HFFc6 (cell line): ENCODE data around the gene MYH6. TPM values are rescaled to one million over a fixed set of nuclear protein-coding genes. Genes with fewer than 3 reads are reported as not detected.

Experiments used
- DNase-seq: peaks from one replicate; pipeline ENCODE4 v3.0.0-alpha.2; 2018
- H3K27ac Mint-ChIP-seq: 2 replicates; pipeline ENCODE4 v1.8.0; 2020; ENCODE audit warnings: mild to moderate bottlenecking, mixed read lengths
- H3K27me3 Mint-ChIP-seq: 2 replicates; pipeline ENCODE4 v1.8.0; 2021; ENCODE audit warnings: mild to moderate bottlenecking, moderate library complexity, mixed read lengths; ENCODE audit not compliant: insufficient read depth
- H3K36me3 Mint-ChIP-seq: 2 replicates; pipeline ENCODE4 v1.8.0; 2021; ENCODE audit warnings: low read depth, mixed read lengths
- H3K4me1 Mint-ChIP-seq: 2 replicates; pipeline ENCODE4 v1.8.0; 2020; ENCODE audit warnings: low read depth, mixed read lengths
- H3K4me3 Mint-ChIP-seq: 2 replicates; pipeline ENCODE4 v1.8.0; 2020; ENCODE audit warnings: mild to moderate bottlenecking, moderate library complexity, mixed read lengths
- H3K9me3 Mint-ChIP-seq: 2 replicates; pipeline ENCODE4 v1.8.0; 2020; ENCODE audit warnings: mild to moderate bottlenecking, mixed read lengths
- total RNA-seq, 6 experiments: library from RNA; stranded (reverse); fragmentation: NEBNext Ultra II Directional; extraction: Animal tissue kit (Norgen Biotek cat#: 25700); gene quantifications; 2 replicates in 1 of 6; 3 replicates in 5 of 6; pipeline ENCODE4 v1.2.3, GENCODE V29; 2021
- TF ChIP-seq, protein P1 (sequence below): fragments of 200-600 bp; sonication (generic); IDR thresholded peaks from 2 replicates; pipeline ENCODE4 v1.5.0; 2021; ENCODE audit warnings: antibody characterized with exemption, mild to moderate bottlenecking

Gene MYH6
- total RNA-seq, 6 experiments from 2014 or later = not detected

DNA sequence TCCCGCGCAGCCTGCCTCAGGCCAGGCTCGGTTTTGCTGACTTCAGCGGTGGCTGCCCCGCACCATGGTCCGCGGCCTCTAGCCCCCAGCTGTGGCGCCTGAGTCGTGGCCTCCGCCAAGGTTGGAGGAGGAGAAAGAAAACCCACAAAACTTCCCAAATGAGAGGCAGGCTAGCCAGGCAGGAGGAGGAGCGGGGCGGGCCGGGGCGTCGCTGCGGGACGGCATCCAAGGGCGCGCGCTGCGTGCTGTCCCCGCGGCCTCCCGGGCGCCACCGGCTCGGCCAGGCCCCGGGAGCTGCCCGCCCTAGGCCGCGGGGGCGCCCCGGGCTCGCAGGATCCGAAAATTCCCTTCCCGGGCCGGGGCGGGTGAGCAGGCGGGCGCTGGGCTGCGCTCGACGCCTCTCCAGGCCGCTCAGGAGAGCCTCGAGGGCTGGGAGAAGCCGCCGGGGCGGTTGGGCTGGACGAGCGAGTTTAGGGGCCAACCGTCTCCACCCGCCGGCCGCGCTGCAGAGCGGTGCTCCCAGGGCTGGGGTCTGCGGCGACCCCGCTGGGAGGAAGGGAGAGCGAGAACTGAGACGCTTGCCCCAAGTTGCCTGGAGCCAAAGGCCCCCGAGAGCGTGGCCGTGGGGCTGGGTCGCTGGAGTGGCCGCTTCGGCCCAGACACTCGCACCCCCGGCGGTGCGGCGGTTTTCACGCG, 42.9 kb downstream of the MYH6 start, which contains the start of gene EFS:
Gene EFS, minus strand, starts transcription at position 137 of the 696 bp plus-strand sequence. CDS start 147 bp downstream, outside the sequence.
- H3K36me3 Mint-ChIP-seq = no peaks in the 10 kb centered on the region
- no peaks in the 10 kb centered on the region for H3K9me3 Mint-ChIP-seq
- H3K4me1 Mint-ChIP-seq = peaks cover 19% of the 10 kb centered on the region
- peaks cover 29% of the 10 kb centered on the region for H3K27me3 Mint-ChIP-seq
- TF ChIP-seq, protein P1, sequence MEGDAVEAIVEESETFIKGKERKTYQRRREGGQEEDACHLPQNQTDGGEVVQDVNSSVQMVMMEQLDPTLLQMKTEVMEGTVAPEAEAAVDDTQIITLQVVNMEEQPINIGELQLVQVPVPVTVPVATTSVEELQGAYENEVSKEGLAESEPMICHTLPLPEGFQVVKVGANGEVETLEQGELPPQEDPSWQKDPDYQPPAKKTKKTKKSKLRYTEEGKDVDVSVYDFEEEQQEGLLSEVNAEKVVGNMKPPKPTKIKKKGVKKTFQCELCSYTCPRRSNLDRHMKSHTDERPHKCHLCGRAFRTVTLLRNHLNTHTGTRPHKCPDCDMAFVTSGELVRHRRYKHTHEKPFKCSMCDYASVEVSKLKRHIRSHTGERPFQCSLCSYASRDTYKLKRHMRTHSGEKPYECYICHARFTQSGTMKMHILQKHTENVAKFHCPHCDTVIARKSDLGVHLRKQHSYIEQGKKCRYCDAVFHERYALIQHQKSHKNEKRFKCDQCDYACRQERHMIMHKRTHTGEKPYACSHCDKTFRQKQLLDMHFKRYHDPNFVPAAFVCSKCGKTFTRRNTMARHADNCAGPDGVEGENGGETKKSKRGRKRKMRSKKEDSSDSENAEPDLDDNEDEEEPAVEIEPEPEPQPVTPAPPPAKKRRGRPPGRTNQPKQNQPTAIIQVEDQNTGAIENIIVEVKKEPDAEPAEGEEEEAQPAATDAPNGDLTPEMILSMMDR = no peak
- DNase-seq = no peak
- peak within 1 kb of the TSS; percentile 79 for H3K27ac Mint-ChIP-seq
- peak within 1 kb of the TSS; percentile 85 for H3K4me3 Mint-ChIP-seq

- no peaks in the 10 kb centered on the region for H3K9me3 Mint-ChIP-seq
- no peaks in the 10 kb centered on the region for H3K36me3 Mint-ChIP-seq
- H3K27me3 Mint-ChIP-seq = peaks cover 27% of the 10 kb centered on the region
- peak overlapping the region; percentile 79 for H3K27ac Mint-ChIP-seq
- H3K4me3 Mint-ChIP-seq = peak overlapping the region; percentile 85
- TF ChIP-seq, protein P1 = no peak
- DNase-seq = peak; percentile 4
- H3K4me1 Mint-ChIP-seq = peaks cover 19% of the 10 kb centered on the region
Measured at GRCh38 chr14:23364164-23365035, 43.7 kb downstream of the MYH6 start.

- DNase-seq = no peak
- no peak overlapping the region for H3K4me3 Mint-ChIP-seq
- H3K27ac Mint-ChIP-seq = peak overlapping the region; percentile 95
- no peaks in the 10 kb centered on the region for H3K36me3 Mint-ChIP-seq
- peaks cover 22% of the 10 kb centered on the region for H3K27me3 Mint-ChIP-seq
- peaks cover 19% of the 10 kb centered on the region for H3K4me1 Mint-ChIP-seq
- TF ChIP-seq, protein P1 = peak; percentile 61
- H3K9me3 Mint-ChIP-seq = no peaks in the 10 kb centered on the region
Measured at GRCh38 chr14:23362200-23362599, 45.9 kb downstream of the MYH6 start.

DNA sequence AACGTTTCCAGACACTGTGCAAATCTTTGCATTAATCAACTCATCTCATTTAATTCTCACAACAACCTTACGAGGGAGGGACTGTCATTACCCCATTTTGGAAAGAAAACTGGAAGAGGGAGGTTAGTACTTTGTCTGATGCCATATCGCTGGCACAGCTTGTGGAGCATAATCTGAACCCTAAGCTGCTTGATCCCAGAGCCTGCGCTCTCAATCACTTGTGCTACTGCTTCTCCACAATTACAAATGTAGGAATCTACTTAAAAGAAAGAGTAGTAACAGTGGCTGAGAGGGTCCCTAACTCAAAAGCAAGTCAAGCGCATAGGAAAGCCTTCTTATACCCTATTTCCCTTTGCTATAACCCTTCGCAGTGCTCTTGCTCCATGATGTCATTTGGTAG, 46.3 kb downstream of the MYH6 start:
- no peak for DNase-seq
- Mint-ChIP-seq H3K27ac (peak overlapping the region; percentile 95), H3K9me3 (no peaks in the 10 kb centered on the region), H3K4me1 (peaks cover 19% of the 10 kb centered on the region), H3K4me3 (no peak overlapping the region), H3K27me3 (peaks cover 20% of the 10 kb centered on the region), H3K36me3 (no peaks in the 10 kb centered on the region)
- TF ChIP-seq, protein P1 = no peak

GRCh38 chr14:23361320-23361719, 46.8 kb downstream of the MYH6 start:
- H3K27ac Mint-ChIP-seq = peak overlapping the region; percentile 95
- DNase-seq = peak; percentile 73
- peaks cover 17% of the 10 kb centered on the region for H3K27me3 Mint-ChIP-seq
- no peak overlapping the region for H3K4me3 Mint-ChIP-seq
- H3K36me3 Mint-ChIP-seq = no peaks in the 10 kb centered on the region
- TF ChIP-seq, protein P1 = no peak
- H3K4me1 Mint-ChIP-seq = peaks cover 19% of the 10 kb centered on the region
- H3K9me3 Mint-ChIP-seq = no peaks in the 10 kb centered on the region
